Neural crest cell (in vitro differentiated cells): ENCODE data around the gene FZD10. TPM values are rescaled to one million over a fixed set of nuclear protein-coding genes. Genes with fewer than 3 reads are reported as not detected.

Experiments used
- DNase-seq: peaks from one replicate; pipeline ENCODE4 v3.0.0; 2021; ENCODE audit warnings: low read depth, mixed read lengths, low spot score
- H3K27ac Mint-ChIP-seq: one replicate; pipeline ENCODE4 v1.8.0; 2021; ENCODE audit warnings: mild to moderate bottlenecking, mixed read lengths; ENCODE audit not compliant: unreplicated experiment
- H3K27me3 Mint-ChIP-seq: 2 replicates; pipeline ENCODE4 v1.8.0; 2021; ENCODE audit warnings: low read depth, mild to moderate bottlenecking, mixed read lengths
- H3K36me3 Mint-ChIP-seq: 2 replicates; pipeline ENCODE4 v1.8.0; 2021; ENCODE audit warnings: low read depth, mild to moderate bottlenecking, mixed read lengths
- H3K4me1 Mint-ChIP-seq: 2 replicates; pipeline ENCODE4 v1.8.0; 2021; ENCODE audit warnings: mixed read lengths
- H3K4me3 Mint-ChIP-seq: one replicate; pipeline ENCODE4 v1.8.0; 2021; ENCODE audit warnings: mild to moderate bottlenecking, mixed read lengths
- H3K9me3 Mint-ChIP-seq: 2 replicates; pipeline ENCODE4 v1.8.0; 2021; ENCODE audit warnings: mixed read lengths
- total RNA-seq: library from RNA; stranded (reverse); gene quantifications from 2 replicates; pipeline ENCODE4 v1.2.1, GENCODE V29; 2021
- TF ChIP-seq, protein P1 (sequence below): fragments of 200-600 bp; sonication (generic); conservative IDR thresholded peaks from 2 replicates; pipeline ENCODE4 v1.5.0; 2021; ENCODE audit warnings: antibody characterized with exemption, mild to moderate bottlenecking

Gene FZD10
- total RNA-seq, 1 donor from 2014 or later, result 15.5 TPM

GRCh38 chr12:130131801-130132200, 30.5 kb upstream of the FZD10 start:
- Mint-ChIP-seq H3K9me3 (no peaks in the 10 kb centered on the region), H3K27me3 (peaks cover 34% of the 10 kb centered on the region), H3K4me1 (peaks cover 13% of the 10 kb centered on the region), H3K4me3 (no peak overlapping the region), H3K27ac (no peak overlapping the region), H3K36me3 (no peaks in the 10 kb centered on the region)
- TF ChIP-seq, protein P1, sequence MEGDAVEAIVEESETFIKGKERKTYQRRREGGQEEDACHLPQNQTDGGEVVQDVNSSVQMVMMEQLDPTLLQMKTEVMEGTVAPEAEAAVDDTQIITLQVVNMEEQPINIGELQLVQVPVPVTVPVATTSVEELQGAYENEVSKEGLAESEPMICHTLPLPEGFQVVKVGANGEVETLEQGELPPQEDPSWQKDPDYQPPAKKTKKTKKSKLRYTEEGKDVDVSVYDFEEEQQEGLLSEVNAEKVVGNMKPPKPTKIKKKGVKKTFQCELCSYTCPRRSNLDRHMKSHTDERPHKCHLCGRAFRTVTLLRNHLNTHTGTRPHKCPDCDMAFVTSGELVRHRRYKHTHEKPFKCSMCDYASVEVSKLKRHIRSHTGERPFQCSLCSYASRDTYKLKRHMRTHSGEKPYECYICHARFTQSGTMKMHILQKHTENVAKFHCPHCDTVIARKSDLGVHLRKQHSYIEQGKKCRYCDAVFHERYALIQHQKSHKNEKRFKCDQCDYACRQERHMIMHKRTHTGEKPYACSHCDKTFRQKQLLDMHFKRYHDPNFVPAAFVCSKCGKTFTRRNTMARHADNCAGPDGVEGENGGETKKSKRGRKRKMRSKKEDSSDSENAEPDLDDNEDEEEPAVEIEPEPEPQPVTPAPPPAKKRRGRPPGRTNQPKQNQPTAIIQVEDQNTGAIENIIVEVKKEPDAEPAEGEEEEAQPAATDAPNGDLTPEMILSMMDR, result no peak
- no peak for DNase-seq

GRCh38 chr12:130132831-130133511, 29.3 kb upstream of the FZD10 start:
- Mint-ChIP-seq H3K27ac (no peak overlapping the region), H3K27me3 (peaks cover 45% of the 10 kb centered on the region), H3K4me3 (no peak overlapping the region), H3K4me1 (peaks cover 20% of the 10 kb centered on the region), H3K36me3 (no peaks in the 10 kb centered on the region), H3K9me3 (no peaks in the 10 kb centered on the region)
- TF ChIP-seq, protein P1, result no peak
- DNase-seq, result no peak

GRCh38 chr12:130133851-130134562, 28.3 kb upstream of the FZD10 start:
- Mint-ChIP-seq H3K4me1 (peaks cover 20% of the 10 kb centered on the region), H3K27ac (no peak overlapping the region), H3K36me3 (no peaks in the 10 kb centered on the region), H3K4me3 (no peak overlapping the region), H3K9me3 (no peaks in the 10 kb centered on the region), H3K27me3 (peaks cover 52% of the 10 kb centered on the region)
- no peak for DNase-seq
- TF ChIP-seq, protein P1, result no peak

DNA sequence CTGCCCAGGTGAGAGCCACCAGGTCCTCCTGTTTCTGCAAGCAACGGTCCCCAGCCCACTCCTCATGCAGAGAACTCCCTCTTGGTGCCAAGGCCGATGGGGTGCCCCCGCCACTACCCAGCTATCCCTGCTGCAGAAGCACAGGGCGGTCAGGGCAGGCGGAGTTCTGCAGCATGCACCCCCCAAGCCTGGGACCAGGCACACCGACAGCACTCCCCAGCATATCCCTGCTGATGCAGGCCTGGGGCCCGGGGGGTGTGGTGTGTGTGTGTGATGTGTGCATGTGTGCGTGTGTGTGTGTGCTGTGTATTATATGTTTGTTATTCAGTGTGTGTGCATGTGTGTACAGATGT, 27.7 kb upstream of the FZD10 start:
- H3K27ac Mint-ChIP-seq, result no peak overlapping the region
- TF ChIP-seq, protein P1, result no peak
- H3K36me3 Mint-ChIP-seq, result no peaks in the 10 kb centered on the region
- H3K4me1 Mint-ChIP-seq, result peaks cover 20% of the 10 kb centered on the region
- no peaks in the 10 kb centered on the region for H3K9me3 Mint-ChIP-seq
- H3K27me3 Mint-ChIP-seq, result peaks cover 52% of the 10 kb centered on the region
- no peak overlapping the region for H3K4me3 Mint-ChIP-seq
- no peak for DNase-seq

DNA sequence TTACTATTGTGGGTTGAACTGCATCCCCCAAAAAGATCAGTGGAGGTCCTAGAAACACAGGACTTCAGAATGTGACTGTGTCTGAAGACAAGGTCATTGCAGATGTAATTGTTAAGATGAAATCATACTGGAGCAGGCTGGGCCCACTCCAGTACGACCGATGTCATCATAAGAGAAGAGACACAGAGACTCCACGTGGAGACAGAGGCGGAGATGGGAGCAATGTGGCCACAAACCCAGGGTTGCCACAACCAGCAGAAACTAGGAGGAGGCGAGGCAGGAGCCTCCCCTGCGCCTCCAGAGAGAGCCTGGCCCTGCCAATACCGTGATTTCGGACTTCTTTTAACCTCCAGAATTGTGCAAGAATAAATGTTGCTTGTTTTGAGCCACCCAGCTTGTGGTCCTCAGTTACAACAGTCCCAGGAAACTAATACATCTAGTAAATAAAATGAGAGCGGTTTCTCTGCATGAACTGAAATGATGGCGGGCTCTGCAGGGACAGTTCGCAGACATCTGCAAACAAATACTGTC, 25.7 kb upstream of the FZD10 start:
- TF ChIP-seq, protein P1, result no peak
- Mint-ChIP-seq H3K36me3 (no peaks in the 10 kb centered on the region), H3K4me1 (peaks cover 20% of the 10 kb centered on the region), H3K4me3 (no peak overlapping the region), H3K27me3 (peaks cover 50% of the 10 kb centered on the region), H3K9me3 (no peaks in the 10 kb centered on the region), H3K27ac (no peak overlapping the region)
- no peak for DNase-seq
